PC-3 (cell line): ENCODE measurements around the gene NRG3. TPM values are rescaled to one million over a fixed set of nuclear protein-coding genes. Genes with fewer than 3 reads are reported as not detected.

Experiments used
- ATAC-seq: fragments of 200-7000 bp; cut with Tn5 transposase; 2 replicates; pipeline ENCODE4 v1.9.1; 2020; ENCODE audit warnings: mild to moderate bottlenecking, moderate library complexity
- BruUV-seq: library from RNA; stranded (reverse); fragments of 400-500 nt; replicated peaks from 2 replicates; lab custom pipeline; 2021; lab: Mats Ljungman, UMichigan
- CTCF ChIA-PET: fragments of 300-600 bp; sonication (Branson Sonifier 250); formaldehyde crosslinking; loops from one replicate; lab custom pipeline; 2022; ENCODE audit warnings: antibody characterized with exemption; lab: Charles Lee
- POLR2A ChIA-PET: fragments of 300-600 bp; sonication (Branson Sonifier 250); formaldehyde crosslinking; loops from one replicate; lab custom pipeline; 2022; ENCODE audit warnings: antibody characterized with exemption; ENCODE audit not compliant: unreplicated experiment; lab: Charles Lee
- DNase-seq: peaks from one replicate; pipeline ENCODE4 v3.0.0-alpha.2; 2015
- H2AFZ ChIP-seq: fragments of 300-600 bp; sonication (generic); 2 replicates; pipeline ENCODE4 v1.6.0; 2016; ENCODE audit warnings: antibody characterized with exemption, low read length
- H3F3A ChIP-seq: fragments of 300-600 bp; sonication (generic); one replicate; pipeline ENCODE4 v1.6.0; 2017; ENCODE audit warnings: antibody characterized with exemption, low read length, control low read depth, mild to moderate bottlenecking; ENCODE audit not compliant: unreplicated experiment
- H3K27ac ChIP-seq: fragments of 300-600 bp; sonication (generic); 2 replicates; pipeline ENCODE4 v1.5.1; 2016; ENCODE audit warnings: mild to moderate bottlenecking, low read length
- H3K27me3 ChIP-seq: fragments of 300-600 bp; sonication (generic); 2 replicates; pipeline ENCODE4 v1.6.1; 2016; ENCODE audit warnings: low read length, mixed read lengths
- H3K36me3 ChIP-seq: fragments of 300-600 bp; sonication (generic); 2 replicates; pipeline ENCODE4 v1.6.1; 2016; ENCODE audit warnings: low read depth, mixed run types, low read length, mixed read lengths
- H3K4me1 ChIP-seq: fragments of 300-600 bp; sonication (generic); 2 replicates; pipeline ENCODE4 v1.5.1; 2016; ENCODE audit warnings: low read length; ENCODE audit not compliant: insufficient read depth
- H3K4me2 ChIP-seq: fragments of 300-600 bp; sonication (generic); 2 replicates; pipeline ENCODE4 v1.6.0; 2016; ENCODE audit warnings: low read length
- H3K4me3 ChIP-seq: fragments of 300-600 bp; sonication (generic); 2 replicates; pipeline ENCODE4 v1.5.1; 2016; ENCODE audit warnings: mild to moderate bottlenecking, low read length, mixed read lengths
- H3K79me2 ChIP-seq: fragments of 300-600 bp; sonication (generic); 2 replicates; pipeline ENCODE4 v1.6.1; 2017; ENCODE audit warnings: low read length, mixed read lengths
- H3K9ac ChIP-seq: fragments of 300-600 bp; sonication (generic); 2 replicates; pipeline ENCODE4 v1.6.0; 2016; ENCODE audit warnings: mild to moderate bottlenecking, low read length
- H3K9me2 ChIP-seq: fragments of 300-600 bp; sonication (generic); replicated peaks from 2 replicates; pipeline ENCODE4 v1.6.1; 2016; ENCODE audit warnings: mixed run types, low read length, mixed read lengths
- H3K9me3 ChIP-seq: fragments of 300-600 bp; sonication (generic); 2 replicates; pipeline ENCODE4 v1.6.1; 2016; ENCODE audit warnings: low read length, mixed read lengths
- H4K20me1 ChIP-seq: fragments of 300-600 bp; sonication (generic); 2 replicates; pipeline ENCODE4 v1.6.1; 2016; ENCODE audit warnings: low read length, mixed read lengths
- EZH2 ChIP-seq: fragments of 300-600 bp; sonication (generic); IDR thresholded peaks from one replicate; pipeline ENCODE4 v1.6.1; 2017; ENCODE audit warnings: antibody characterized with exemption, mild to moderate bottlenecking, low read length; ENCODE audit not compliant: unreplicated experiment
- EZH2phosphoT487 ChIP-seq: fragments of 300-600 bp; sonication (generic); IDR thresholded peaks from 2 replicates; pipeline ENCODE4 v1.6.1; 2018; ENCODE audit warnings: mild to moderate bottlenecking, antibody characterized with exemption, low read length, borderline replicate concordance
- intact Hi-C: fragments of 100-400 bp; cut with micrococcal nuclease; formaldehyde crosslinking; loops from 2 replicates; pipeline ENCODE4 v1.9.0; 2023
- total RNA-seq: library from RNA; depleted of rRNA; stranded (reverse); fragments of >200 nt; gene quantifications from 2 replicates; pipeline ENCODE4 v1.2.3, GENCODE V29; 2014
- TF ChIP-seq, protein P1 (sequence below): fragments of 300-600 bp; sonication (generic); conservative IDR thresholded peaks from 2 replicates; pipeline ENCODE4 v1.5.1; 2017; ENCODE audit warnings: antibody characterized with exemption, low read depth, mild to moderate bottlenecking, low read length

Gene NRG3
- total RNA-seq, 1 experiment from 2014 or later = not detected

- H3K27me3 ChIP-seq = no peaks in the 10 kb centered on the region
- H2AFZ ChIP-seq = no peak overlapping the region
- ATAC-seq (no peak), DNase-seq (no peak)
- H3K79me2 ChIP-seq = no peaks in the 10 kb centered on the region
- H3K9me2 ChIP-seq = no peaks in the 10 kb centered on the region
- ChIA-PET CTCF (no interaction called here), POLR2A (no interaction called here)
- H3K4me3 ChIP-seq = no peak overlapping the region
- no TSS peak for BruUV-seq
- intact Hi-C loops = no loop called here
- no peaks in the 10 kb centered on the region for H4K20me1 ChIP-seq
- TF ChIP-seq EZH2 (no peak), EZH2phosphoT487 (no peak)
- H3F3A ChIP-seq = no peaks in the 10 kb centered on the region
- H3K9me3 ChIP-seq = no peaks in the 10 kb centered on the region
- no peaks in the 10 kb centered on the region for H3K36me3 ChIP-seq
- no peak overlapping the region for H3K9ac ChIP-seq
- H3K27ac ChIP-seq = no peak overlapping the region
- H3K4me1 ChIP-seq = no peaks in the 10 kb centered on the region
- H3K4me2 ChIP-seq = no peak overlapping the region
Observed at GRCh38 chr10:83012866-83013265, 1137.9 kb downstream of the NRG3 start.

DNA sequence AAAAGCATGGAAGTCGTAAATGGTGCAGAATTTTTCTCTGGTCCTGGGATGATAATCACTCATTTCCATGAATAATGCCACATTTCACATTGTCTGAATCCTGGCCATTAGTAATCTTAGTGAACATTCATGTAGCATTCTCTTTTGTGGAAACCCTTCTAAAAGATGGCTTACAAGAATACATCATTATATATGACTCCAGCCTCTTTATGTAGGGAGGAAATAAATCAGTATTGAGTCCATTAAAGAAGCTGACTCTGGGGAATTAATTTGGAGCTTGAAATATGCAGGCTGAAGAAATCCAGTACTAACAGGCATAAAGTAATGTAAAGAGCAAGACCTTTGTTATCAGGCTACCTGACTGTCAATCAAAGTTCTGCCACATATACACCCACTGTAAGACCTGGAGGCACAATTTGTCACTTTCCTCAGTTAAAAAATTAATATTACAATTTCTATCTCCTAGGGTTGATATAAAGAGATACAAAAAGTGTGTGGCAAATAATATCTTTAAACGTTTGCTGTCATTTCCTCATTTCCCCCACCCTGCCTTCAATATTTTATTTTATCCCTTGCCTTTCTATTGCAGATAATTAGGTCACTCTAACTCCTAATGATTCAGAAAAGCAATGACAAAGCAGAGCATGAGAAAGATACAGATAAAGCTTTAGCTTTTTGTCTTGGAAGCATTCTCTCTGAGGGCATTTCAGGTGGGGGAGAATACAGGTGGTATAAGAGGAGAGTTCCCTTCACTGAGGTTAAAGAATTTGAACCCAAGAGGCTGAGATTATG is 1142.3 kb downstream of the NRG3 start:
- no peak for TF ChIP-seq EZH2
- TF ChIP-seq, protein P1, sequence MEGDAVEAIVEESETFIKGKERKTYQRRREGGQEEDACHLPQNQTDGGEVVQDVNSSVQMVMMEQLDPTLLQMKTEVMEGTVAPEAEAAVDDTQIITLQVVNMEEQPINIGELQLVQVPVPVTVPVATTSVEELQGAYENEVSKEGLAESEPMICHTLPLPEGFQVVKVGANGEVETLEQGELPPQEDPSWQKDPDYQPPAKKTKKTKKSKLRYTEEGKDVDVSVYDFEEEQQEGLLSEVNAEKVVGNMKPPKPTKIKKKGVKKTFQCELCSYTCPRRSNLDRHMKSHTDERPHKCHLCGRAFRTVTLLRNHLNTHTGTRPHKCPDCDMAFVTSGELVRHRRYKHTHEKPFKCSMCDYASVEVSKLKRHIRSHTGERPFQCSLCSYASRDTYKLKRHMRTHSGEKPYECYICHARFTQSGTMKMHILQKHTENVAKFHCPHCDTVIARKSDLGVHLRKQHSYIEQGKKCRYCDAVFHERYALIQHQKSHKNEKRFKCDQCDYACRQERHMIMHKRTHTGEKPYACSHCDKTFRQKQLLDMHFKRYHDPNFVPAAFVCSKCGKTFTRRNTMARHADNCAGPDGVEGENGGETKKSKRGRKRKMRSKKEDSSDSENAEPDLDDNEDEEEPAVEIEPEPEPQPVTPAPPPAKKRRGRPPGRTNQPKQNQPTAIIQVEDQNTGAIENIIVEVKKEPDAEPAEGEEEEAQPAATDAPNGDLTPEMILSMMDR = no peak
- TF ChIP-seq EZH2phosphoT487 = no peak
- no peaks in the 10 kb centered on the region for H3K9me2 ChIP-seq

DNA sequence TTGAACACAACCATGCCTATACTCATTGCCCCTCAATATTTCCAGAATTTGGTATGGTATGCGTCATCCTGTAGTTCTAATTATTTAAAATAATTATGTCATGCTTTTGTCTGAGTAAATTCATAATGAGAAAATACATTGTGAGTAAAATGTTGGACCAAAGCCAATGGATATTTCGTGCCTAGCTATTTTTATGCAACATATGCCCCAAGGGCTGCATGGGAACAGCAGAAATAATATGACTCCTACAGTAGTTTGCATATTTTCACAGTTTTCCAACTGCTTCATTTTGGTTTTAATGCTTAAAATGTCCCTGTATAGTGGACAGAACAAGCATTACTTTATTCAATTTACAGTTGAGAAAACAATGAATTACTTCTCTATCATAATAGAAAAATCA is 1148.7 kb downstream of the NRG3 start:
- Histone ChIP-seq H3K4me2 (no peak overlapping the region), H2AFZ (no peak overlapping the region), H3K27ac (no peak overlapping the region), H3K9me2 (no peaks in the 10 kb centered on the region), H3K9ac (no peak overlapping the region), H3K27me3 (no peaks in the 10 kb centered on the region), H3F3A (no peaks in the 10 kb centered on the region), H3K79me2 (no peaks in the 10 kb centered on the region), H3K4me1 (no peaks in the 10 kb centered on the region), H3K4me3 (no peak overlapping the region), H4K20me1 (no peaks in the 10 kb centered on the region), H3K9me3 (no peaks in the 10 kb centered on the region), H3K36me3 (no peaks in the 10 kb centered on the region)
- ATAC-seq = no peak
- CTCF ChIA-PET = no interaction called here
- POLR2A ChIA-PET = no interaction called here
- intact Hi-C loops = no loop called here
- TF ChIP-seq, protein P1 = no peak
- TF ChIP-seq EZH2 (no peak), EZH2phosphoT487 (no peak)
- no peak for DNase-seq
- no TSS peak for BruUV-seq

More for the DNA sequence above, 1142.3 kb downstream of the NRG3 start:
- no peak for ATAC-seq
- Histone ChIP-seq H3K4me2 (no peak overlapping the region), H3K4me3 (no peak overlapping the region), H3F3A (no peaks in the 10 kb centered on the region), H3K9me3 (no peaks in the 10 kb centered on the region), H3K27ac (no peak overlapping the region), H3K36me3 (no peaks in the 10 kb centered on the region), H3K9ac (no peak overlapping the region), H4K20me1 (no peaks in the 10 kb centered on the region), H3K4me1 (no peaks in the 10 kb centered on the region), H2AFZ (no peak overlapping the region), H3K79me2 (no peaks in the 10 kb centered on the region), H3K27me3 (no peaks in the 10 kb centered on the region)
- BruUV-seq = no TSS peak
- no peak for DNase-seq
- CTCF ChIA-PET = no interaction called here
- intact Hi-C loops = no loop called here
- POLR2A ChIA-PET = no interaction called here
